Mesendoderm (in vitro differentiated cells): Measurements from ENCODE around the gene PTCSC3.

Experiments used
- DNase-seq: peaks from one replicate; pipeline ENCODE4 v3.0.0; 2013
- H2AK5ac ChIP-seq: 2 replicates; pipeline ENCODE4 v1.6.1; 2013; ENCODE audit warnings: low read length, inconsistent platforms
- H2BK120ac ChIP-seq: 2 replicates; pipeline ENCODE4 v1.6.1; 2013; ENCODE audit warnings: low read depth, mild to moderate bottlenecking, low read length, moderate library complexity, mixed read lengths
- H2BK15ac ChIP-seq: replicated peaks from 2 replicates; pipeline ENCODE4 v1.6.1; 2013; ENCODE audit warnings: low read depth, mild to moderate bottlenecking, moderate library complexity
- H2BK5ac ChIP-seq: 2 replicates; pipeline ENCODE4 v1.6.1; 2013; ENCODE audit warnings: low read length, inconsistent platforms
- H3K18ac ChIP-seq: 2 replicates; pipeline ENCODE4 v1.6.1; 2013; ENCODE audit warnings: mild to moderate bottlenecking, low read length, mixed read lengths
- H3K23ac ChIP-seq: one replicate; pipeline ENCODE4 v1.6.1; 2013; ENCODE audit warnings: low read length
- H3K27ac ChIP-seq: 2 replicates; pipeline ENCODE4 v1.5.1; 2013; ENCODE audit warnings: low read depth, mild to moderate bottlenecking, inconsistent platforms, low read length, moderate library complexity
- H3K27me3 ChIP-seq: 2 replicates; pipeline ENCODE4 v1.6.1; 2013; ENCODE audit warnings: low read length, control low read depth, mild to moderate bottlenecking, inconsistent platforms; ENCODE audit not compliant: insufficient read depth, poor library complexity
- H3K36me3 ChIP-seq: 2 replicates; pipeline ENCODE4 v1.6.1; 2013; ENCODE audit warnings: low read length, inconsistent platforms; ENCODE audit not compliant: control insufficient read depth, insufficient read depth
- H3K4ac ChIP-seq: one replicate; pipeline ENCODE4 v1.6.1; 2013; ENCODE audit warnings: low read depth, mild to moderate bottlenecking, low read length, moderate library complexity
- H3K4me1 ChIP-seq: 2 replicates; pipeline ENCODE4 v1.6.1; 2013; ENCODE audit warnings: low read depth, low read length, inconsistent platforms; ENCODE audit not compliant: control insufficient read depth
- H3K4me2 ChIP-seq: 2 replicates; pipeline ENCODE4 v1.6.1; 2013; ENCODE audit warnings: low read length
- H3K4me3 ChIP-seq: 2 replicates; pipeline ENCODE4 v1.5.1; 2013; ENCODE audit warnings: mild to moderate bottlenecking, low read length
- H3K56ac ChIP-seq: one replicate; pipeline ENCODE4 v1.6.1; 2013; ENCODE audit warnings: low read length
- H3K79me1 ChIP-seq: 2 replicates; pipeline ENCODE4 v1.6.1; 2013; ENCODE audit warnings: low read length, inconsistent platforms
- H3K79me2 ChIP-seq: 2 replicates; pipeline ENCODE4 v1.6.1; 2013; ENCODE audit warnings: mild to moderate bottlenecking, low read length; ENCODE audit not compliant: control insufficient read depth, insufficient read depth
- H3K9ac ChIP-seq: 2 replicates; pipeline ENCODE4 v1.6.1; 2013; ENCODE audit warnings: low read length, inconsistent platforms
- H4K5ac ChIP-seq: one replicate; pipeline ENCODE4 v1.6.1; 2013; ENCODE audit warnings: low read length
- H4K8ac ChIP-seq: one replicate; pipeline ENCODE4 v1.6.1; 2013; ENCODE audit warnings: low read depth, mild to moderate bottlenecking, control low read depth, low read length, moderate library complexity
- WGBS: extraction: QIAGEN DNeasy Blood & Tissue Kit; methylation state at CpG from one replicate; pipeline ENCODE4 v1.1.7; 2013; ENCODE audit warnings: low lambda C conversion rate, missing lambda C conversion rate; ENCODE audit not compliant: insufficient coverage; ENCODE audit errors: extremely low coverage; 5-methylcytosine and 5-hydroxymethylcytosine counted together

PTCSC3 gene

DNA sequence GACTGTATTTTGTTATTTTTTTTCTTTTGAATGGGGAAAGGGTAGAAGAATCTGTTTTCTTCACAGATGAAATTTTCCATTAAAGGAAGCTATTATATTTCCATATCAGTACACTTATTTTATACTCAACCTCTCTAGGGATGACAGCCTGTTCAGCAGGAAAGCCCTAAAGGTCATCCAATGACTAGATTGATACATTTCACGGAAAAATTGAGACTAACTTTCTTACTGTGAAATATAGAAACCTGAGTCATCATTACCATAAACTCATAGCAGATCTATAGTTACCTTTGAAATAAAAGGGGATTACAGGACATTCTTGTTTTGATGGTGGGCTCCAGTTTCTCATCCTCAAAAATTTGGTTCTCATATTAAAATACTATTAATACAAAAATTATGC lies 36.1 kb upstream of the PTCSC3 start:
- Histone ChIP-seq H3K56ac (no peak overlapping the region), H3K27ac (no peak overlapping the region), H2BK120ac (no peak overlapping the region), H3K36me3 (no peaks in the 10 kb centered on the region), H2BK15ac (no peak overlapping the region), H2AK5ac (no peak overlapping the region), H3K27me3 (no peaks in the 10 kb centered on the region), H3K4ac (no peak overlapping the region), H3K4me2 (no peak overlapping the region), H3K4me1 (no peaks in the 10 kb centered on the region), H4K5ac (no peak overlapping the region), H3K18ac (no peak overlapping the region), H3K9ac (no peak overlapping the region), H3K4me3 (no peak overlapping the region), H2BK5ac (no peak overlapping the region), H3K79me2 (no peaks in the 10 kb centered on the region), H3K79me1 (no peaks in the 10 kb centered on the region), H3K23ac (no peak overlapping the region), H4K8ac (no peak overlapping the region)
- WGBS, result no CpG with 5 or more reads among the region's 1 CpG
- DNase-seq, result no peak

DNA sequence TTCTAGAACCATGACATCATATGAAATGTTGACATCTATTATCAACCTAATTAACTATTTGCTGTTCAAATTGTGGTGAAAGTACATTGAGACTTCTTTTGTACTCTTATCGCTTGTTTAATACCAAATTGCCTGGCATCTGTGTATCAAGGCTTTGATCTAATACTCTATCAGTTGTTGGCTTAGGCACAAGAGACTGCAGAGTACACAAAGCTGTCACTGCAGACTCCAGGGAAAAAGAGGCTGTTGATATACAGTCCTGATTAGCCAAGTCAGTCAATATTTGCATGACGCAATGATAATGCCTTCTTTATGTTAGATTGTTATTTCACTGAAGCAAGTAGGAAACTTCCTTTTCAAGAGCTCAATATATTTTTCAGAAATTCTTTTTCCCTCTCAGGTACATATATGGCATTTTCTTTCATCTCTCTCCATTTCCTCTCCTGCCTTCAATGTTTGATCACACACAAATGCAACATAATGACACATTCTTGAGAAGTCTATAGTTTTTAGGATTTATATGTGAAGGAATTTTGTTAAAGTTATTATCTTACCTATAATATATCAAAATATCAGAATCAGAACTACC lies 32.3 kb upstream of the PTCSC3 start:
- Histone ChIP-seq H3K4me3 (no peak overlapping the region), H4K8ac (no peak overlapping the region), H3K56ac (no peak overlapping the region), H3K9ac (no peak overlapping the region), H3K4me2 (no peak overlapping the region), H2AK5ac (no peak overlapping the region), H3K36me3 (no peaks in the 10 kb centered on the region), H4K5ac (no peak overlapping the region), H3K23ac (no peak overlapping the region), H2BK15ac (no peak overlapping the region), H3K27ac (no peak overlapping the region), H3K18ac (no peak overlapping the region), H2BK120ac (no peak overlapping the region), H3K27me3 (no peaks in the 10 kb centered on the region), H3K79me2 (no peaks in the 10 kb centered on the region), H3K4ac (no peak overlapping the region), H3K79me1 (no peaks in the 10 kb centered on the region), H3K4me1 (no peaks in the 10 kb centered on the region), H2BK5ac (no peak overlapping the region)
- DNase-seq, result no peak
- no CpG with 5 or more reads among the region's 2 CpGs for WGBS

DNA sequence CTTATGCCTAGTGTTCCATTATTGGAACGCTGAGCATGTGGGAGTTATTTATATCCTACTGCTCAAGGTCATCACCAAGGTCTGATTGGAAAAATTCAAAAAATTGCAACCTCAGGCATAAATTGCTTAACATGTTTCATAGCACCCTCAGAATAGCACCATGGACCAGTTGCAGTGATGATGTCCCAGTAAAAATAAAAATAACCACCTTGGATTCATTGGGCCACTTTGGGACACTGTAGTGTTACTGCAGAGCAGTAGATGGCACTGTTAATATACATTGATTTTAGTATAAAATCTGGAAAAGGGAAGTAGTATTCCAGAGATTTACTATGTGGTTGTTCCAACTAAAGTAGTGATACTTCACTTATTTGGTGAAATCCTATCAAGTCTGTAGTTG lies 31.0 kb upstream of the PTCSC3 start:
- Histone ChIP-seq H3K18ac (no peak overlapping the region), H3K23ac (no peak overlapping the region), H2AK5ac (no peak overlapping the region), H2BK120ac (no peak overlapping the region), H4K8ac (no peak overlapping the region), H4K5ac (no peak overlapping the region), H3K79me2 (no peaks in the 10 kb centered on the region), H3K36me3 (no peaks in the 10 kb centered on the region), H2BK15ac (no peak overlapping the region), H3K4ac (no peak overlapping the region), H3K27me3 (no peaks in the 10 kb centered on the region), H3K4me3 (no peak overlapping the region), H3K4me1 (no peaks in the 10 kb centered on the region), H3K79me1 (no peaks in the 10 kb centered on the region), H2BK5ac (no peak overlapping the region), H3K27ac (no peak overlapping the region), H3K56ac (no peak overlapping the region), H3K9ac (no peak overlapping the region), H3K4me2 (no peak overlapping the region)
- no CpG with 5 or more reads among the region's 1 CpG for WGBS
- no peak for DNase-seq

DNA sequence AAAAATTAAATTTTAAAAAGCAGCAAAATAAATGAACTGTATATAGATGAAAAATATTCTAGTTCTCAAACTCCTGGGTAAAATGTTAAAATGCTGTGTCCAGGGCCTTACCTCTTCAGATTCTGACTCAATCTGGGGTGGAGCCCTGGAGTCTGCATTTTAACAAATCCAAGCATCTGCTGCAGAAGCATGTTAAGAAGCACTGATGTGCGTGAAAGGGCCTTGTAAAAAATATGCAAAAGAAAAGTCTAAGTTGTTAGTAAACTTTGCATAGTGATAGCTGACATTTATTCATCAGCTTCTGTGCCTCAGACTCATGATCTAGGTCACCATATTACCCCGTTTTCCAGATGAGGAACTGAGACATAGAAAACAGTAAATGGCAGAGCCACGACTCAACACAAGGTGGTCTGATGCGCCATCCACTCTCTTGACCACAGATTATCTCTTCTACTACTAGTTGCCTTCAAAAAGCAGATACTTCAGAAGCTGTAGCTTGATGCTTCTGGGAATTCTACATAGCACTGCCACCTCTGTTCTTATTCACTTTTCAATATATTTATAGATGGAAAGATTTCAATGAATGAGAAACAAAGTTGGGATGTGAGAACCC lies 28.0 kb upstream of the PTCSC3 start:
- H3K4me3 ChIP-seq, result no peak overlapping the region
- H3K23ac ChIP-seq, result no peak overlapping the region
- no peaks in the 10 kb centered on the region for H3K36me3 ChIP-seq
- no peaks in the 10 kb centered on the region for H3K79me2 ChIP-seq
- no peak overlapping the region for H3K56ac ChIP-seq
- no peak overlapping the region for H4K5ac ChIP-seq
- no peak overlapping the region for H3K4me2 ChIP-seq
- H3K4me1 ChIP-seq, result no peaks in the 10 kb centered on the region
- no peak overlapping the region for H2BK120ac ChIP-seq
- H2BK5ac ChIP-seq, result no peak overlapping the region
- H3K27ac ChIP-seq, result no peak overlapping the region
- H2AK5ac ChIP-seq, result no peak overlapping the region
- no peak overlapping the region for H3K4ac ChIP-seq
- H3K79me1 ChIP-seq, result no peaks in the 10 kb centered on the region
- no peak for DNase-seq
- H3K27me3 ChIP-seq, result no peaks in the 10 kb centered on the region
- no peak overlapping the region for H3K9ac ChIP-seq
- H4K8ac ChIP-seq, result no peak overlapping the region
- WGBS, result no CpG with 5 or more reads among the region's 4 CpGs
- no peak overlapping the region for H3K18ac ChIP-seq
- H2BK15ac ChIP-seq, result no peak overlapping the region

DNA sequence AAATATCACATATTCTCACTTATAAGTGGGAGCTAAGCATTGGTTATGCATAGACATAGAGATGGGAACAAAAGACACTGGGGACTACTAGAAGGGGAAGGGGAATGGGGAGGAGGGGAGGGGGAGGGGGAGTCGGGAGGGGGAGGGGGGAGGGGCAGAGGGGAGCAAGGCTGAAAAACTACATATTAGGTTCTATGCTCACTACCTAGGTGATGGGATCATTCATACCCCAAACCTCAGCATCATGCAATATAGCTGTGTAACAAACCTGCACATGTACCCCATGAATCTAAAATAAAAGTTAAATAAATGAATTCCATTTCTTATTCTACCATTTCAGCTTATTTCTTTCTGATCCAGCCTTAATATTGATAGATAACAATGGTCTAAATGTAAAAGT lies 21.9 kb upstream of the PTCSC3 start:
- H2BK15ac ChIP-seq, result no peak overlapping the region
- H2BK5ac ChIP-seq, result no peak overlapping the region
- H3K27ac ChIP-seq, result no peak overlapping the region
- no peaks in the 10 kb centered on the region for H3K36me3 ChIP-seq
- DNase-seq, result no peak
- no peak overlapping the region for H2BK120ac ChIP-seq
- no peak overlapping the region for H3K56ac ChIP-seq
- no peak overlapping the region for H4K5ac ChIP-seq
- WGBS, result no CpG with 5 or more reads among the region's 1 CpG
- H3K79me2 ChIP-seq, result no peaks in the 10 kb centered on the region
- H3K4ac ChIP-seq, result no peak overlapping the region
- H3K79me1 ChIP-seq, result no peaks in the 10 kb centered on the region
- H3K18ac ChIP-seq, result no peak overlapping the region
- H3K23ac ChIP-seq, result no peak overlapping the region
- H3K9ac ChIP-seq, result no peak overlapping the region
- no peaks in the 10 kb centered on the region for H3K27me3 ChIP-seq
- H3K4me3 ChIP-seq, result no peak overlapping the region
- H3K4me1 ChIP-seq, result no peaks in the 10 kb centered on the region
- no peak overlapping the region for H4K8ac ChIP-seq
- H2AK5ac ChIP-seq, result no peak overlapping the region
- H3K4me2 ChIP-seq, result no peak overlapping the region

DNA sequence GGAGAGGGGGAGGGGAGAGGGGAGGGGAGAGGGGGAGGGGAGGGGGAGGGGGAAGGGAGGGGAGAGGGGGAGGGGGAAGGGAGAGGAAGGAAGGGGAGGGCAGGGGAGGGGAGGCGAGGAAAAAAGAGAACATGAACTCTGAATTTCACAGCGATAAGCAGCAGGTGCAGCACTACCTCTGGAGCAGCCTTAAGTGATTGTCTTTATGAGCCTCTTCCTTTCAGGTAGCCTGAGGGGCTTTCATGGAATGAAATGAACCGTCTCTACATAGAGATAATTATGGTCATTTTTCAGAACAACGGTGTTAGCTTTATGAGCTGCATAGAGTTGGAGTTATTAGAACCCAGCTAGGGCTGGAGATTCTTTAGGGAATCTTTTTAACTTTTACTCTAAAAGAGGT lies 18.1 kb upstream of the PTCSC3 start:
- no peak overlapping the region for H4K8ac ChIP-seq
- H3K56ac ChIP-seq, result no peak overlapping the region
- H3K4me2 ChIP-seq, result no peak overlapping the region
- no peak overlapping the region for H4K5ac ChIP-seq
- H3K79me2 ChIP-seq, result no peaks in the 10 kb centered on the region
- H3K4ac ChIP-seq, result no peak overlapping the region
- no peak overlapping the region for H3K9ac ChIP-seq
- H2AK5ac ChIP-seq, result no peak overlapping the region
- H2BK15ac ChIP-seq, result no peak overlapping the region
- H3K27ac ChIP-seq, result no peak overlapping the region
- H3K27me3 ChIP-seq, result no peaks in the 10 kb centered on the region
- WGBS, result no CpG with 5 or more reads among the region's 4 CpGs
- no peak overlapping the region for H2BK5ac ChIP-seq
- no peak overlapping the region for H2BK120ac ChIP-seq
- H3K36me3 ChIP-seq, result no peaks in the 10 kb centered on the region
- no peak for DNase-seq
- H3K18ac ChIP-seq, result no peak overlapping the region
- H3K23ac ChIP-seq, result no peak overlapping the region
- no peaks in the 10 kb centered on the region for H3K4me1 ChIP-seq
- H3K79me1 ChIP-seq, result no peaks in the 10 kb centered on the region
- no peak overlapping the region for H3K4me3 ChIP-seq
